Adrenal gland (tissue), 12 donors: ENCODE data around the gene HGF. TPM values are rescaled to one million over a fixed set of nuclear protein-coding genes. Genes with fewer than 3 reads are reported as not detected.

Experiments used
- DNase-seq, 7 donors: peaks; one replicate each; pipeline ENCODE4 v3.0.0-alpha.2; 2019 to 2020
- H3K27ac ChIP-seq, 5 donors: fragments of 200-600 bp; sonication (generic) in 4 of 5; 1 replicate in 3 of 5; 2 replicates in 2 of 5; pipeline versions ENCODE4 v1.5.1 to v1.8.0; 2016 to 2020; ENCODE audit warnings: mild to moderate bottlenecking in 1 of 5
- H3K27me3 ChIP-seq: fragments of 200-600 bp; 2 replicates; pipeline ENCODE4 v1.8.0; 2021
- H3K36me3 ChIP-seq, 2 donors: fragments of 200-600 bp; replicated peaks in 1 of 2; 1 replicate in 1 of 2; 2 replicates in 1 of 2; pipeline versions ENCODE4 v1.5.1 to v1.8.0; 2018 to 2022
- H3K4me1 ChIP-seq, 2 donors: fragments of 200-600 bp; replicated peaks in 1 of 2; 1 replicate in 1 of 2; 2 replicates in 1 of 2; pipeline versions ENCODE4 v1.5.1 to v1.8.0; 2018 to 2021
- H3K4me3 ChIP-seq, 4 donors: fragments of 200-600 bp; sonication (generic) in 3 of 4; one replicate each; pipeline ENCODE4 v1.5.1; 2016 to 2018
- H3K9me3 ChIP-seq, 3 donors: fragments of 200-600 bp; sonication (generic) in 1 of 3; replicated peaks in 1 of 3; 1 replicate in 2 of 3; 2 replicates in 1 of 3; pipeline versions ENCODE4 v1.5.1 to v1.8.0; 2016 to 2021
- CTCF ChIP-seq, 6 experiments: fragments of 450-650 bp in 4 of 6; fragments of 200-600 bp in 2 of 6; sonication (generic) in 1 of 6; IDR thresholded peaks; 1 replicate in 5 of 6; 2 replicates in 1 of 6; pipeline versions ENCODE4 v1.5.1 to v1.8.0; 2016 to 2021; ENCODE audit warnings: antibody characterized with exemption in 6 of 6, mild to moderate bottlenecking in 2 of 6, moderate library complexity in 1 of 6
- POLR2A ChIP-seq, 2 donors: fragments of 450-650 bp; IDR thresholded peaks; one replicate each; pipeline ENCODE4 v1.6.1; 2017; ENCODE audit warnings: antibody characterized with exemption in 2 of 2, mild to moderate bottlenecking in 2 of 2, moderate library complexity in 1 of 2
- WGBS, 4 donors: extraction: QIAGEN DNeasy Blood & Tissue Kit in 2 of 4; methylation state at CpG; one replicate each; pipeline versions ENCODE4 v1.1.5 to v1.1.7; 2013 to 2017; 5-methylcytosine and 5-hydroxymethylcytosine counted together
- intact Hi-C, 2 donors: fragments of 100-400 bp; cut with DNase I; formaldehyde crosslinking; loops; one replicate each; pipeline versions ENCODE4 v1.14.1 to v1.15.0; 2022 to 2023
- polyA plus RNA-seq, 3 donors: library from polyadenylated mRNA; stranded (reverse); fragments of 200-250 nt in 2 of 3; fragments of 350-450 nt in 1 of 3; fragmentation: Illumina TruSeq in 1 of 3; extraction: RNeasy Lipid Tissue Mini Kit (QIAGEN cat#74804) in 1 of 3; gene quantifications; one replicate each; pipeline ENCODE4 v1.2.3, GENCODE V29; 2013 to 2014
- total RNA-seq, 9 donors: library from RNA; depleted of rRNA in 4 of 9; stranded (reverse); fragments of >200 nt in 4 of 9; fragments of 120-200 nt in 1 of 9; fragmentation: NEBNext Ultra II Directional in 1 of 9; extraction: Animal tissue kit (Norgen Biotek cat#: 25700) in 1 of 9; gene quantifications; one replicate each; pipeline versions ENCODE4 v1.1.0 to v1.2.4, GENCODE V29; 2013 to 2023
- donor health status: healthy with polysubstance abuse.
- donor health status: Bipolar disorder and iron deficiency.
- donor health status: DM: yes; HTN: yes; CAD: no.
- donor health status: DM: no; HTN: no; CAD: no.
- donor health status: DM: no; HTN: no; CAD: no.
- donor health status: DM: yes; HTN: yes; CAD: no.

The HGF gene
- total and polyA plus RNA-seq, 12 donors = 3.7 to 157 (median 71.2) TPM

- intact Hi-C loops = no loop called here
- WGBS, 4 donors = 75 to 83% (median 78%) methylated on average over 8 of the region's 8 CpGs
- Histone ChIP-seq H3K27ac (no peak overlapping the region), H3K4me3 (no peak overlapping the region), H3K36me3 (no peaks in the 10 kb centered on the region), H3K27me3 (no peaks in the 10 kb centered on the region), H3K4me1 (peaks cover 0 to 6% of the 10 kb centered on the region in 2 donors), H3K9me3 (no peaks in the 10 kb centered on the region)
- TF ChIP-seq POLR2A (IDR thresholded peaks at IDR 0.05) (no peak), CTCF (IDR thresholded peaks at IDR 0.05) (no peak)
- no peak for DNase-seq
Measured at GRCh38 chr7:81788246-81788645, 18.4 kb upstream of the HGF start.

- no peak for DNase-seq
- intact Hi-C loops = no loop called here
Measured at GRCh38 chr7:81783818-81784217, 14.0 kb upstream of the HGF start.

GRCh38 chr7:81780914-81781693, 11.3 kb upstream of the HGF start:
- no peaks in the 10 kb centered on the region for H3K4me1 ChIP-seq
- intact Hi-C loops = no loop called here
- H3K36me3 ChIP-seq = no peaks in the 10 kb centered on the region
- no peak overlapping the region for H3K4me3 ChIP-seq
- WGBS, 4 donors = 54 to 66% (median 57%) methylated on average over 2 of the region's 2 CpGs
- DNase-seq = no peak
- H3K27me3 ChIP-seq = no peaks in the 10 kb centered on the region
- H3K9me3 ChIP-seq = no peaks in the 10 kb centered on the region
- TF ChIP-seq CTCF (IDR thresholded peaks at IDR 0.05) = no peak
- no peak for TF ChIP-seq POLR2A (IDR thresholded peaks at IDR 0.05)
- no peak overlapping the region for H3K27ac ChIP-seq

More at GRCh38 chr7:81783818-81784217, 14.0 kb upstream of the HGF start:
- Histone ChIP-seq H3K27me3 (no peaks in the 10 kb centered on the region), H3K4me1 (no peaks in the 10 kb centered on the region), H3K9me3 (no peaks in the 10 kb centered on the region), H3K4me3 (no peak overlapping the region), H3K36me3 (no peaks in the 10 kb centered on the region), H3K27ac (no peak overlapping the region)
- TF ChIP-seq CTCF (IDR thresholded peaks at IDR 0.05) = no peak
- TF ChIP-seq POLR2A (IDR thresholded peaks at IDR 0.05) = no peak

- H3K4me3 ChIP-seq = no peak overlapping the region
- no peaks in the 10 kb centered on the region for H3K9me3 ChIP-seq
- no peak overlapping the region for H3K27ac ChIP-seq
- H3K27me3 ChIP-seq = no peaks in the 10 kb centered on the region
- H3K4me1 ChIP-seq = no peaks in the 10 kb centered on the region
- DNase-seq = no peak
- 71 to 89% (median 79%) methylated on average over 4 of the region's 4 CpGs for WGBS, 4 donors
- TF ChIP-seq POLR2A (IDR thresholded peaks at IDR 0.05) (no peak), CTCF (IDR thresholded peaks at IDR 0.05) (no peak)
- H3K36me3 ChIP-seq = no peaks in the 10 kb centered on the region
- intact Hi-C loops = no loop called here
Measured at GRCh38 chr7:81779706-81780105, 9.9 kb upstream of the HGF start.
